Omental fat pad (tissue), 4 donors: ENCODE results near the gene MRPL53. TPM values are rescaled to one million over a fixed set of nuclear protein-coding genes. Genes with fewer than 3 reads are reported as not detected.

Experiments used
- ATAC-seq: fragments of 150-250 bp; one replicate; pipeline ENCODE4 v1.9.1; 2016; ENCODE audit warnings: mild to moderate bottlenecking, moderate library complexity; ENCODE audit not compliant: low FRiP score
- DNase-seq: peaks from one replicate; pipeline ENCODE4 v3.0.0-alpha.2; 2019; ENCODE audit warnings: low spot score
- total RNA-seq, 4 donors: library from RNA; depleted of rRNA; stranded (reverse); fragments of >200 nt; gene quantifications; one replicate each; pipeline ENCODE4 v1.1.0, GENCODE V29; 2016
- TF ChIP-seq, protein P1 (sequence below), 3 donors: fragments of 450-650 bp; IDR thresholded peaks; one replicate each; pipeline ENCODE4 v1.5.1; 2016 to 2017; ENCODE audit warnings: antibody characterized with exemption in 3 of 3, mild to moderate bottlenecking in 3 of 3, moderate library complexity in 2 of 3

MRPL53 gene
- total RNA-seq = 10 to 100 TPM; 33.3 to 44.6 (median 36.9) TPM

DNA sequence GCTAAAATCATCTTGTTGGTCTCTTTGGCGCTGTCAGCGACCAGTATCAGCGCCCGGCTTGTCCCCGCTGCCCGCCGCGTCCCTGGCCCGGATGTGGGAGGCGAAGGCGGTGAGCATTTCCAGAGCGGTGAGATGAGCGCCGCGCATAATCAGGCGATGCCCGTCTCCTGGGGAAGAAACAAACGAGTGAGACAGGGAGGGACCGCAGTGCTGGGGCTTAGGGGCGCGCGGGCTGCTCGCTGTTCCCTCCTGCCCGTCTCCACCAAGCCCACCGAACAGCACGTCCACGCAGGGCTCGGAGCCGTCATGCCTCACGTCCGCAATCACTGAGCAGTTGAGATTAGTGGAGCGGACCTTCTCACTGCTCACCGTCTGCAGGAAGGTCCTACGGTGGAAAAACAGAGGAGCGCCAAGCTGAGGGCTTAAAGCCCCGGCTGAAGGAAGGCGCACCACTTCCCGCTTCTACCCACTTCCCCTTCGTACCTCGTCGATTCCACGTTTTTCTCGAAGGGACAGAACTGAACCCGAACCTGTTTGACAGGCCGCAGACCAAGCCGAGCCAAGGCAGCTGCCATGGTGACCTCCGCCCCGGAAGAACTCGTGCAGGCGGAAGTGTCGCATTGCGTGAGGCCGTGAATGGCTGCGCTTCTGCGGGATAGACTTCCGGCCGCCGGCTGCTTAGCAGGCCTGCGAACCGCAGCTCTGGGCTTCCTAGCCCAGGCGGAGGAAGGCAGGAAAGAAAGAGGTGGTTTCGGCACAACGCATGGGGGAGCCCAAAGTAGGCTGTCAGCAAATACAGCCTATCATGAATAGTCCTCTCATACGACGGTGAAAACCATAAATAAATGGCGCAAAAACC is at the start of gene MRPL53:
MRPL53 (minus strand) TSS at position 595 of the 859 bp plus-strand sequence; CDS start at position 575, 20 bp downstream.
- TF ChIP-seq, protein P1, sequence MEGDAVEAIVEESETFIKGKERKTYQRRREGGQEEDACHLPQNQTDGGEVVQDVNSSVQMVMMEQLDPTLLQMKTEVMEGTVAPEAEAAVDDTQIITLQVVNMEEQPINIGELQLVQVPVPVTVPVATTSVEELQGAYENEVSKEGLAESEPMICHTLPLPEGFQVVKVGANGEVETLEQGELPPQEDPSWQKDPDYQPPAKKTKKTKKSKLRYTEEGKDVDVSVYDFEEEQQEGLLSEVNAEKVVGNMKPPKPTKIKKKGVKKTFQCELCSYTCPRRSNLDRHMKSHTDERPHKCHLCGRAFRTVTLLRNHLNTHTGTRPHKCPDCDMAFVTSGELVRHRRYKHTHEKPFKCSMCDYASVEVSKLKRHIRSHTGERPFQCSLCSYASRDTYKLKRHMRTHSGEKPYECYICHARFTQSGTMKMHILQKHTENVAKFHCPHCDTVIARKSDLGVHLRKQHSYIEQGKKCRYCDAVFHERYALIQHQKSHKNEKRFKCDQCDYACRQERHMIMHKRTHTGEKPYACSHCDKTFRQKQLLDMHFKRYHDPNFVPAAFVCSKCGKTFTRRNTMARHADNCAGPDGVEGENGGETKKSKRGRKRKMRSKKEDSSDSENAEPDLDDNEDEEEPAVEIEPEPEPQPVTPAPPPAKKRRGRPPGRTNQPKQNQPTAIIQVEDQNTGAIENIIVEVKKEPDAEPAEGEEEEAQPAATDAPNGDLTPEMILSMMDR (IDR thresholded peaks at IDR 0.05) = no peak
- ATAC-seq = peak; percentile 90
- DNase-seq = peak; percentile 98

DNA sequence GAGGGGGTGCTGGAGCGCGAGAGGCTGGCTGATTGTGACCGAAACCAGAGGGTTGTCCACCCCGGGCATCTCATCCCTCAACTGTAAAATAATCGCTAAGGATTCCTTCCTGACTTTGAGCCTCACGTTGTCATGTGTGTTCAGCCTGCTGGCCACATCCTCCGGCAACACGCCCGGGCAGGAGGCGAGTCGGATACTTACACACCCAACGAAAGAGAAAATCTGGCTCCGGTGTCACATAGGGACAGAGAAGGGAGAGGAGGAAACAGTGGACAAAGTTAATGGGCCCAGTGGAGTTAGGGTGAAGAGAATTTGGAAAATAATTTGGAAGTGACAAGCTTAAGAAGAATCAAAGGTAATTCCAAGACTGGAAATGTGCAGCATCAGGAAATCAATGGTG is 44.2 kb upstream of the MRPL53 start:
- DNase-seq (no peak), ATAC-seq (no peak)
- TF ChIP-seq, protein P1 (IDR thresholded peaks at IDR 0.05) = no peak

DNA sequence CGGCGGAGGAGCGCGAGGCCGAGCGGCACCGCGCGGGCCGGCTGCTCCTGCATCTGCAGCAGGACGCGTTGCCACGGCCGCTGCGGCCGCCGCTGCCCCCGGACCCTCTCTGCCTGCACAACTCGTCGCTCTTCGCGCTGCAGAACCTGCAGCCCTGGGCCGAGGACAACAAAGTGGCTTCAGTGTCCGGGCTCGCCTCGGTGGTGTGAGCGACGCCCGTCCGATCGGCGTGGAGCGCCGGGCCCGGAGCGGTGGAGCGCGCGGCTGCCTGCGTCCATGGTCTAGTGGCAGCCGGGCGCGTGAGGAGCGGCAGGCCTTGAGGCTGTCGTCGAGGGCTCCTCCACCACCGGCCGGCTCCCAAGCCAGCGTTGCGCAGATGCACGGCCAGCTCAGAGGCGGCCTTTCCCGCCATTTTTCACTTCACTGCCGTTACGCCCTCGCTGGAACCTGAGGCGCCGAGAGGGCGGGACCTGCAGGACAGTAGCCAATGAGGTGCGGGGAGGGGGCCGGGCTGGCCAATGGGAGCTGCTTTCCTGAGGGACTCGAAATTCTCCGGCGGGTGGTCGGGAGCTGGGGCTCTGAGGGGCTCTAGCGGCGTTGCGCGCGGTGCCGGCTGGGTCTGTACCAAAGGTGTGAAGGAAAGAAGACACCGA is 43.6 kb upstream of the MRPL53 start:
- DNase-seq = no peak
- ATAC-seq = no peak
- TF ChIP-seq, protein P1 (IDR thresholded peaks at IDR 0.05) = no peak

DNA sequence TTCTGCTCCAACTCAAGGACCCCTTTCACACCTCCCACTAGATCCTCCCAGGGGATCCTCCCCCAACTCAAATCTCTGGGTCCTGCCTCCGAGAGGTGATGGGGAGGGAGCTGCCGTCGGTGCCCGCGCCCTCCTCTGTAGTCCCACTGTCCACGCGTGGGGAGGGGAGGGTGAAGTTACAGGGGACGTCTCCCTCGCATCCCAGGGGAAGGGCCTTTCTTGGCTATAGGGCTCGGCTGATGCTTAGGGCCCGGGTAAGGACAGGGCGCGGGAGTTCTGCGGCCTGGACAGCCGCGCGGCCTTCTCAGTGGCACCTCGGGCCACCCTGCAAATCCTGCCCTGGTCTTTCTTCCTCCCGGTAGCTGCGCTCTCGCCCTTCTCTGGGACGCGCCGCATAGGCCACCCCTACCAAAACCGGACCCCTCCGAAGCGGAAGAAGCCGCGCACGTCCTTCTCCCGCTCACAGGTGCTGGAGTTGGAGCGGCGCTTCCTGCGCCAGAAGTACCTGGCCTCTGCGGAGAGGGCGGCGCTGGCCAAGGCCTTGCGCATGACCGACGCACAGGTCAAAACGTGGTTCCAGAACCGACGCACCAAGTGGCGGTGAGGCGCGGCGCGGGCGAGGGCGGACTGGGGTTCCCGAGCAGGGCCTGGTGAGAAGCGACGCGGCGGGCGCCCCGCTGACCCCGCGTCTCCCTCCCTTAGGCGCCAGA is 42.9 kb upstream of the MRPL53 start:
- ATAC-seq = no peak
- DNase-seq = no peak
- TF ChIP-seq, protein P1 (IDR thresholded peaks at IDR 0.05) = no peak

DNA sequence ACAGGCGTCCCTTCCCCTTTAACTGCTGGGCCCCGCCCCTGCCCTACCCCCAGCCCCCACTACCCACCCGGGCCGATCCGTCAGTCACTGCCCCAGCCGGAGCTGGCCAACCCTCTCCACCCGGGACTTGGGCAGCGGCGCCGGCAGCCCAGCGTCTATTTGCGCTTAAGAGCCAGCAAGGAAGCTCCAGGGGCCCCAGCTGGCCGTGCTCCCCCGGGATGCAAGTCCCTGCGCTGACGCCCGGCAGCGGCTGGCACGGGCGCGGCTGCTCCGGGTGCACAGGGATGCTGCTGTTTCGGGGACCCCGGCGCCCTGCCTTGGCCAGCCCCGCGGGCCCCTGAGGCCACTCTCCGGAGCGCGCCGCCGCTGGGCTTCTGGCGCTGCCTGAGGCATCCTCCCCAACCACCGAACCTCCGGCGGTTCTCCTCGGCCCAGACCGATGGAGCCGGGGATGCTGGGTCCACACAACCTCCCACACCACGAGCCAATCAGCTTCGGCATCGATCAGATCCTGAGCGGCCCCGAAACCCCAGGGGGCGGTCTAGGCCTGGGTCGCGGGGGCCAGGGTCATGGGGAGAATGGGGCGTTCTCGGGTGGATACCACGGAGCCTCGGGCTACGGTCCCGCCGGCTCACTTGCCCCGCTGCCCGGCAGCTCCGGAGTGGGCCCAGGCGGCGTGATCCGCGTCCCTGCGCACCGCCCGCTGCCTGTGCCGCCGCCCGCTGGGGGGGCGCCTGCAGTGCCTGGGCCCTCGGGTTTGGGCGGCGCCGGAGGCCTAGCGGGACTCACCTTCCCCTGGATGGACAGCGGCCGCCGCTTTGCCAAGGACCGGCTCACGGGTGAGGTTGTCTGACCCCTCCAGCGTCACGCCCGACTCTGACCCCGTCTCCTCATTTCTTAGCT is 42.1 kb upstream of the MRPL53 start, which contains the start of gene TLX2:
TLX2 (plus strand) TSS at position 83 of the 903 bp plus-strand sequence; CDS start at position 440, 357 bp downstream.
- TF ChIP-seq, protein P1 (IDR thresholded peaks at IDR 0.05) = no peak
- no peak for DNase-seq
- no peak for ATAC-seq
